ENCODE measurements around the gene MYOM1.

The MYOM1 gene

GRCh38 chr18:3126457-3127097, 93.2 kb downstream of the MYOM1 start:
- Histone ChIP-seq H3K4me1 (no peaks in the 10 kb centered on the region), H3K27me3 (no peaks in the 10 kb centered on the region), H3K9me3 (no peaks in the 10 kb centered on the region), H3K4me3 (ENCODE audit: low read depth, low read length) (no peak overlapping the region), H3K36me3 (no peaks in the 10 kb centered on the region)
- no peak for DNase-seq
- TF ChIP-seq, protein P1, sequence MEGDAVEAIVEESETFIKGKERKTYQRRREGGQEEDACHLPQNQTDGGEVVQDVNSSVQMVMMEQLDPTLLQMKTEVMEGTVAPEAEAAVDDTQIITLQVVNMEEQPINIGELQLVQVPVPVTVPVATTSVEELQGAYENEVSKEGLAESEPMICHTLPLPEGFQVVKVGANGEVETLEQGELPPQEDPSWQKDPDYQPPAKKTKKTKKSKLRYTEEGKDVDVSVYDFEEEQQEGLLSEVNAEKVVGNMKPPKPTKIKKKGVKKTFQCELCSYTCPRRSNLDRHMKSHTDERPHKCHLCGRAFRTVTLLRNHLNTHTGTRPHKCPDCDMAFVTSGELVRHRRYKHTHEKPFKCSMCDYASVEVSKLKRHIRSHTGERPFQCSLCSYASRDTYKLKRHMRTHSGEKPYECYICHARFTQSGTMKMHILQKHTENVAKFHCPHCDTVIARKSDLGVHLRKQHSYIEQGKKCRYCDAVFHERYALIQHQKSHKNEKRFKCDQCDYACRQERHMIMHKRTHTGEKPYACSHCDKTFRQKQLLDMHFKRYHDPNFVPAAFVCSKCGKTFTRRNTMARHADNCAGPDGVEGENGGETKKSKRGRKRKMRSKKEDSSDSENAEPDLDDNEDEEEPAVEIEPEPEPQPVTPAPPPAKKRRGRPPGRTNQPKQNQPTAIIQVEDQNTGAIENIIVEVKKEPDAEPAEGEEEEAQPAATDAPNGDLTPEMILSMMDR (IDR thresholded peaks at IDR 0.05; ENCODE audit: low read depth, low read length) = no peak

DNA sequence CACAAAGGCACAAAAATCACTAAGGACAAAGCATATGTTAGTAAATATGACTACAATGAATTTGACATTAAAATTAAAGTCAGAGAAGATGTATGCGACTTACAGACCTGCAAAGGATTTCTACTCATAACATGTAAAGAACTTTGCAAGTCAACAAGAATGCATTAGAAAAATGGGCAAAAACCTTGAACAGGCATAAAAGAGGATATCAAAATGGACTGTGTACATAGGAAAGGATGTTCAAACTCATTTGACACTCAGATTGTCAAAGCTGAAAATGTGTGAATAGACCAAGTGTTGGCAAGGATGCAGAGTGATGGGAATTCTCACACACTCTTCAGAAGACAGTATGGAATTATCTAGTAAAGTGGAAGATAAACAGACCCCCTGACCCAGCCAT, 94.9 kb downstream of the MYOM1 start:
- no peaks in the 10 kb centered on the region for H3K27me3 ChIP-seq
- no peaks in the 10 kb centered on the region for H3K4me1 ChIP-seq
- DNase-seq = no peak
- H3K4me3 ChIP-seq (ENCODE audit: low read depth, low read length) = no peak overlapping the region
- TF ChIP-seq, protein P1 (IDR thresholded peaks at IDR 0.05; ENCODE audit: low read depth, low read length) = no peak
- H3K36me3 ChIP-seq = no peaks in the 10 kb centered on the region
- no peaks in the 10 kb centered on the region for H3K9me3 ChIP-seq

DNA sequence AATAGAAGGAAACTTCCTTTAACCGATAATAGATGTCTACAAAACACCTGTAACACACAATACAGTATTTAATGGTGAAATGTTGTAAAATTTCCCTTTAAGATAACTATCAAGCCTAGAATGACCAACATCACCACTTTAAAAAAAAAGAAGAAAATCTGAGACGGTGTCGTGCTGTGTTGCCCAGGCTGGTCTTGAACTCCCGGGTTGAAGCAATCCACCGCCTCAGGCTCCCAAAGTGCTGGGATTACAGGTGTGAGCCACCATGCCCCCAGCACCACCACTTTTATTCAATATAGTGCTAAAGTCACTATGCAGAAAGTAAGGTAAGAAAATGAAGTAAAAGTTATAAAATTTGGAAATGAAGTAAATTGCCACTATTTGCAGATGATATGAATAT, 96.9 kb downstream of the MYOM1 start:
- Histone ChIP-seq H3K4me1 (no peaks in the 10 kb centered on the region), H3K27me3 (no peaks in the 10 kb centered on the region), H3K4me3 (ENCODE audit: low read depth, low read length) (no peak overlapping the region), H3K36me3 (no peaks in the 10 kb centered on the region), H3K9me3 (no peaks in the 10 kb centered on the region)
- TF ChIP-seq, protein P1 (IDR thresholded peaks at IDR 0.05; ENCODE audit: low read depth, low read length) = no peak
- DNase-seq = no peak

DNA sequence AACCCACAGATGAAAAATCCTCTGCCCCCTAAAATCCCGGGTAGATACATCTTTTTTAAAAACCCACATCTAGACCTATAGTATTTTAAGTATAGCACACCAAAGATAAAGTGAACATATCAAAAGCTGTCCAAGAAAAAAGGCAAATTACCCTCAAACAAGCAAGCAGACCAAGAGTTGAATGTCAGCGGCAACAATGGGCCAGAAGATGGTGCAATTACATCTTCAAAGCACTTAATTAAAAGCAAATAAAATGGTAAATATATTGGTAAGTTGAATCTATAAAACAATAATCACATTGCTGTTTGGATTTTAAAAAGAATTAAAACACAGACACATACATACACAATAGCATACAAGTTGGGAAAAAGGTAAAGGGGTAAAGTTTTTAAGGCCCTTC, 98.5 kb downstream of the MYOM1 start:
- Histone ChIP-seq H3K9me3 (no peaks in the 10 kb centered on the region), H3K36me3 (no peaks in the 10 kb centered on the region), H3K27me3 (no peaks in the 10 kb centered on the region), H3K4me1 (no peaks in the 10 kb centered on the region), H3K4me3 (ENCODE audit: low read depth, low read length) (no peak overlapping the region)
- no peak for DNase-seq
- TF ChIP-seq, protein P1 (IDR thresholded peaks at IDR 0.05; ENCODE audit: low read depth, low read length) = no peak

DNA sequence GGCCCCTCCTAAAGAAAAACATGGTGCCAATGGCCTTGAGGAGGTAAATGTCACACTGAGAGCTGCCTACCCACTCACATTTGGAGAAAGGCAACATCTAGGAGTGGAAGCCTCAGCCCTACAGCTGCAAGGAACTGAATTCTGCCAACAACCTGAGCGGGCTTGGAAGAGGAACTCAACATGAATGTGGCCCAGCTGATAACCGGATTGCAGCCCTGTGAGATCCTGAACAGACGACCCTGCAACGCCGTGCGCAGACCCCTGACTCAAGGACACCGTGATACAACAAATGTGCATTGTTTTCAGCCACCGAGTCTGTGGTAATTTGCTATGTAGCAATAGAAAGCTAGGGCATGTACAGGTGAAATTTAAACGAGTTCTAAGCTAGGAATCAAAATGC, 99.4 kb downstream of the MYOM1 start:
- Histone ChIP-seq H3K27me3 (no peaks in the 10 kb centered on the region), H3K36me3 (no peaks in the 10 kb centered on the region), H3K9me3 (no peaks in the 10 kb centered on the region), H3K4me1 (no peaks in the 10 kb centered on the region), H3K4me3 (ENCODE audit: low read depth, low read length) (no peak overlapping the region)
- TF ChIP-seq, protein P1 (IDR thresholded peaks at IDR 0.05; ENCODE audit: low read depth, low read length) = no peak
- no peak for DNase-seq

- TF ChIP-seq, protein P1 (IDR thresholded peaks at IDR 0.05; ENCODE audit: low read depth, low read length) = no peak
- Histone ChIP-seq H3K4me1 (no peaks in the 10 kb centered on the region), H3K27me3 (no peaks in the 10 kb centered on the region), H3K4me3 (ENCODE audit: low read depth, low read length) (no peak overlapping the region), H3K9me3 (no peaks in the 10 kb centered on the region), H3K36me3 (no peaks in the 10 kb centered on the region)
- DNase-seq = no peak
These were observed 100.1 kb downstream of the MYOM1 start for GRCh38 chr18:3119401-3120341.

Measured in BE2C (cell line).